Right lobe of liver (tissue), 6 donors: ENCODE measurements around the gene FBLN2. TPM values are rescaled to one million over a fixed set of nuclear protein-coding genes. Genes with fewer than 3 reads are reported as not detected.

ENCODE experiments used
- ATAC-seq, 4 donors: fragments of 200-7000 bp; cut with Tn5 transposase; one replicate each; pipeline ENCODE4 v1.9.1; 2020; ENCODE audit warnings: mild to moderate bottlenecking in 4 of 4, moderate library complexity in 4 of 4
- DNase-seq, 3 donors: peaks; one replicate each; pipeline ENCODE4 v3.0.0-alpha.2; 2020
- H3K27ac ChIP-seq, 3 donors: fragments of 200-600 bp; one replicate each; pipeline ENCODE4 v1.8.0; 2022
- H3K27me3 ChIP-seq, 2 donors: fragments of 200-600 bp; one replicate each; pipeline ENCODE4 v1.8.0; 2022
- H3K36me3 ChIP-seq, 4 donors: fragments of 200-600 bp; sonication (generic) in 1 of 4; one replicate each; pipeline versions ENCODE4 v1.5.1 to v1.8.0; 2017 to 2022; ENCODE audit warnings: control low read depth in 1 of 4
- H3K4me1 ChIP-seq, 4 donors: fragments of 200-600 bp; sonication (generic) in 1 of 4; one replicate each; pipeline versions ENCODE4 v1.5.1 to v1.8.0; 2017 to 2022; ENCODE audit warnings: control low read depth in 1 of 4
- H3K4me3 ChIP-seq, 3 donors: fragments of 200-600 bp; one replicate each; pipeline ENCODE4 v1.8.0; 2022
- H3K9me3 ChIP-seq, 4 donors: fragments of 200-600 bp; sonication (generic) in 1 of 4; one replicate each; pipeline versions ENCODE4 v1.5.1 to v1.8.0; 2017 to 2022; ENCODE audit warnings: control low read depth in 1 of 4
- POLR2A ChIP-seq: fragments of 450-650 bp; IDR thresholded peaks from one replicate; pipeline ENCODE4 v1.6.1; 2017; ENCODE audit warnings: antibody characterized with exemption, mild to moderate bottlenecking
- whole genome bisulfite sequencing: methylation state at CpG from one replicate; pipeline ENCODE4 v1.1.6; 2018; ENCODE audit warnings: low coverage, low lambda C conversion rate; ENCODE audit not compliant: insufficient coverage; ENCODE audit errors: missing lambda C conversion rate; 5-methylcytosine and 5-hydroxymethylcytosine counted together
- intact Hi-C, 2 donors: fragments of 100-400 bp; cut with DNase I; formaldehyde crosslinking; loops; one replicate each; pipeline versions ENCODE4 v1.11.2 to v1.14.1; 2022
- total RNA-seq, 6 experiments: library from RNA; depleted of rRNA in 2 of 6; stranded (reverse); fragments of >200 nt in 2 of 6; fragmentation: NEBNext Ultra II Directional in 3 of 6; extraction: Animal tissue kit (Norgen Biotek cat#: 25700) in 3 of 6; gene quantifications; one replicate each; pipeline versions ENCODE4 v1.1.0 to v1.2.4, GENCODE V29; 2016 to 2023
- TF ChIP-seq, protein P1 (sequence below), 4 donors: fragments of 200-600 bp in 3 of 4; fragments of 450-650 bp in 1 of 4; IDR thresholded peaks; one replicate each; pipeline versions ENCODE4 v1.5.1 to v1.8.0; 2016 to 2022; ENCODE audit warnings: antibody characterized with exemption in 4 of 4, mild to moderate bottlenecking in 2 of 4
- donor health status: DM: no; HTN: yes; CAD: no.
- donor health status: DM: no; HTN: no; CAD: no.
- donor health status: DM: no; HTN: no; CAD: no.
- donor health status: DM: no; HTN: yes; CAD: no.
- donor health status: DM: no; HTN: yes; CAD: no.

FBLN2 gene
- total RNA-seq, 6 experiments from 2014 or later, result 1.9 to 4.0 (median 2.7) TPM

DNA sequence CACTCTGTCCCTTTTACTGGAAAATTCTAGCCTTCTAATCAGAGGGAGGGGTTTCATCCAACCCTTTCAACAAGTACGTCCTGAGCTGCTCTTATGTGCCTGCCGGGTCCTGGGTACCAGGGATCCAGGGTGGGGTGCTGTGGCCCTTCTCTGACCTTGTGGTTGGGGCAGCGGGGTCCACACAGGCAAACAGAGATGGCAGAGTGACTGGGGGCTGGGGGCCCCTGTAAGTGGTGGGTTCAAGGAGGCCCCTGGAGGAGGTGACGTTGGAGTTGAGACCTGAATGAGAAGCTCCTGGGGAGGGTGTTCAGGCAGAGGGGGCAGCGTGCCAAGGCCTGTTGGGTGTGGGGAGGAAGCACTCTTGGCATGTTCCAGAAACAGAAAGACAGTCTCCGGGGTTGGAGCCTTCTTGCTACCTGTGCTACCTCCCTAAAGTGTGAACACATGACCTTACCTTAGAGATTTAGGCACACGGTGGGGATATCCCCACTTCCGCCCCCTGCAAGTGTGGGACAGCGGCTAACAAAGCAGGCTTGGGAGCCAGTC, 78.1 kb downstream of the FBLN2 start:
- Histone ChIP-seq H3K36me3 (no peaks in the 10 kb centered on the region), H3K9me3 (no peaks in the 10 kb centered on the region), H3K27me3 (no peaks in the 10 kb centered on the region), H3K4me1 (no peaks in the 10 kb centered on the region), H3K27ac (no peak overlapping the region), H3K4me3 (no peak overlapping the region)
- 64% methylated on average over 4 of the region's 9 CpGs for WGBS
- intact Hi-C loops, result no loop called here
- DNase-seq, result peak in 1 of 3 donors; percentile 31
- ATAC-seq, result no peak
- TF ChIP-seq, protein P1, sequence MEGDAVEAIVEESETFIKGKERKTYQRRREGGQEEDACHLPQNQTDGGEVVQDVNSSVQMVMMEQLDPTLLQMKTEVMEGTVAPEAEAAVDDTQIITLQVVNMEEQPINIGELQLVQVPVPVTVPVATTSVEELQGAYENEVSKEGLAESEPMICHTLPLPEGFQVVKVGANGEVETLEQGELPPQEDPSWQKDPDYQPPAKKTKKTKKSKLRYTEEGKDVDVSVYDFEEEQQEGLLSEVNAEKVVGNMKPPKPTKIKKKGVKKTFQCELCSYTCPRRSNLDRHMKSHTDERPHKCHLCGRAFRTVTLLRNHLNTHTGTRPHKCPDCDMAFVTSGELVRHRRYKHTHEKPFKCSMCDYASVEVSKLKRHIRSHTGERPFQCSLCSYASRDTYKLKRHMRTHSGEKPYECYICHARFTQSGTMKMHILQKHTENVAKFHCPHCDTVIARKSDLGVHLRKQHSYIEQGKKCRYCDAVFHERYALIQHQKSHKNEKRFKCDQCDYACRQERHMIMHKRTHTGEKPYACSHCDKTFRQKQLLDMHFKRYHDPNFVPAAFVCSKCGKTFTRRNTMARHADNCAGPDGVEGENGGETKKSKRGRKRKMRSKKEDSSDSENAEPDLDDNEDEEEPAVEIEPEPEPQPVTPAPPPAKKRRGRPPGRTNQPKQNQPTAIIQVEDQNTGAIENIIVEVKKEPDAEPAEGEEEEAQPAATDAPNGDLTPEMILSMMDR (IDR thresholded peaks at IDR 0.05), result no peak
- no peak for TF ChIP-seq POLR2A

DNA sequence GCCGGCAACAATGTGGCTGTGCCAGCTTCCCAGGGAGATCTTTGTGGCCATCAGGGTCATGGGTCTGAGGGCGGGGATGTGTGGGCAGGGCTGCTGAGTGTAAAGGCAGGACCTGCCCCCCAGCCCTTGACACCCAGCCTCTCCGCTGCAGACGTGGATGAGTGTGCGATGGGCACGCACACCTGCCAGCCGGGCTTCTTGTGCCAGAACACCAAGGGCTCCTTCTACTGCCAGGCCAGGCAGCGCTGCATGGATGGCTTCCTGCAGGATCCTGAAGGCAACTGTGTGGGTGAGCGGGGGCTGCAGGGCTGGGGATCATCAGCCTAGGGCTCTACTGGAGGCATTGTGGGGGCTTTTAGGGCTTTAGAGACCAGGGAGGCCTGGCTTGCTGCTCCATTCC, 78.8 kb downstream of the FBLN2 start:
- no peaks in the 10 kb centered on the region for H3K27me3 ChIP-seq
- no peak for ATAC-seq
- H3K9me3 ChIP-seq, result no peaks in the 10 kb centered on the region
- no peak overlapping the region for H3K4me3 ChIP-seq
- no peaks in the 10 kb centered on the region for H3K4me1 ChIP-seq
- DNase-seq, result peak in 1 of 3 donors; percentile 37
- no peaks in the 10 kb centered on the region for H3K36me3 ChIP-seq
- no peak for TF ChIP-seq POLR2A
- TF ChIP-seq, protein P1 (IDR thresholded peaks at IDR 0.05), result no peak
- intact Hi-C loops, result no loop called here
- H3K27ac ChIP-seq, result no peak overlapping the region
- no CpG with 5 or more reads among the region's 9 CpGs for WGBS

DNA sequence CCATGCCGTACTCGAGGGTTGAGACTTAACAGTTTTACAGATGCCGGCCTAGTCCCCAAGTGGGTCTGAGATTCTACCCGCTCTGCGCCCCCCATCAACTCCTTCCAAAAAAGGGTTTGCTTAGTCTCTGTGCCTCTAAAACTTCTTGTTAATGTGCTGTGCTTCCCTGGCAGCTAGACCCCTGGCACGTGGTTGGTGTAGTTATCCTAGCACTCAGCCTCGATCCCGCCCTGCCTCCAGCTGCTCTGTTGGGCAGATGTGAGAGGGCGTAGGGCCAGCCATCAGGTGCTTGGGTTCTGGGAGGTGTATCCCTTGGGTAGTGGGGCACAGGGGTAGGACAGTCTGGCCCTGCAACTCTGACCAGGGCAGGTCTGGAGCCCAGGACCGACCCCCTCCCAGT, 79.5 kb downstream of the FBLN2 start:
- ATAC-seq, result no peak
- intact Hi-C loops, result no loop called here
- no peak for TF ChIP-seq POLR2A
- TF ChIP-seq, protein P1 (IDR thresholded peaks at IDR 0.05), result no peak
- Histone ChIP-seq H3K4me1 (no peaks in the 10 kb centered on the region), H3K9me3 (no peaks in the 10 kb centered on the region), H3K36me3 (no peaks in the 10 kb centered on the region), H3K27ac (no peak overlapping the region), H3K27me3 (no peaks in the 10 kb centered on the region), H3K4me3 (no peak overlapping the region)
- DNase-seq, result peak in 1 of 3 donors; percentile 38
- no CpG with 5 or more reads among the region's 10 CpGs for WGBS

DNA sequence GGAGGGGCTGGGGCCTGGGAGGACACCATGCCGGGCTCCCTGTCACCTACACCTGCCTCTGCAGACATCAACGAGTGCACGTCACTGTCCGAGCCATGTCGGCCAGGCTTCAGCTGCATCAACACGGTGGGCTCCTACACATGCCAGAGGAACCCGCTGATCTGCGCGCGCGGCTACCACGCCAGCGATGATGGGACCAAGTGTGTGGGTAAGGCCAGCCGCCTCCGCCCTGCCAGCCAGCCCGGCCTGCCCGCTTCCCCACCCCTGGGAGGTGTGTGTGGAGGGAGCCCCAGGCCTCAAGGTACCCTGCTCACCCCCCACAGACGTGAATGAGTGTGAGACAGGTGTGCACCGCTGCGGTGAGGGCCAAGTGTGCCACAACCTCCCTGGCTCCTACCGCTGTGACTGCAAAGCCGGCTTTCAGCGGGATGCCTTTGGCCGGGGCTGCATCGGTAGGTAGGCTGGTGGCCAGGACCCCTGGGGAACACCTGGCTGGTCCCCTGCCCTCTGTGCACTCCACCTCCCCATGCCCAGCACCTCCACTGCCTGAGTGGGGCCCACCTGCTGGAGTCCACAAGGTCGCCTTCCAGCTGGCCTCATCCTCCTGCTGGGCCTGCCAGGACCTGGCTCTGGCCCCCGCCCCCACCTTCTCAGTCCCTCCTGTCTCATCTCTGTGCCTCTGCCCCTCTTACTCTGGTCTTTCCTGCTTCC, 80.1 kb downstream of the FBLN2 start:
- Histone ChIP-seq H3K27me3 (no peaks in the 10 kb centered on the region), H3K4me1 (no peaks in the 10 kb centered on the region), H3K9me3 (no peaks in the 10 kb centered on the region), H3K27ac (no peak overlapping the region), H3K4me3 (no peak overlapping the region), H3K36me3 (no peaks in the 10 kb centered on the region)
- DNase-seq, result peak in 1 of 3 donors; percentile 40
- 80% methylated on average over 2 of the region's 27 CpGs for WGBS
- no peak for TF ChIP-seq POLR2A
- TF ChIP-seq, protein P1 (IDR thresholded peaks at IDR 0.05), result no peak
- ATAC-seq, result no peak
- intact Hi-C loops, result no loop called here
